DND-41 (cell line): Measurements from ENCODE around the gene CAGE1.
"Not testable (repeated sequence)": the region's sequence is repeated elsewhere in the genome, so short reads cannot be mapped to it uniquely, and the experiment has no call there.

Experiments
- ATAC-seq: fragments of 200-7000 bp; cut with Tn5 transposase; 3 replicates; pipeline ENCODE4 v1.9.1; 2021; ENCODE audit warnings: low read depth; ENCODE audit not compliant: insufficient read depth
- DNase-seq: peaks from one replicate; pipeline ENCODE4 v3.0.0-alpha.2; 2020
- H2AFZ ChIP-seq: 2 replicates; pipeline ENCODE4 v1.6.0; 2012; ENCODE audit warnings: low read depth, low read length
- H3K27ac ChIP-seq: 2 replicates; pipeline ENCODE4 v1.5.1; 2012; ENCODE audit warnings: low read length, inconsistent platforms
- H3K27me3 ChIP-seq: fragments of 200-600 bp; sonication (generic); 2 replicates; pipeline ENCODE4 v1.6.0; 2012; ENCODE audit warnings: low read length, mild to moderate bottlenecking, inconsistent platforms; ENCODE audit not compliant: insufficient read depth, poor library complexity
- H3K36me3 ChIP-seq: 2 replicates; pipeline ENCODE4 v1.5.1; 2012; ENCODE audit warnings: low read length, inconsistent platforms; ENCODE audit not compliant: insufficient read depth
- H3K4me1 ChIP-seq: 2 replicates; pipeline ENCODE4 v1.5.1; 2012; ENCODE audit warnings: mild to moderate bottlenecking, low read length; ENCODE audit not compliant: insufficient read depth
- H3K4me2 ChIP-seq: 2 replicates; pipeline ENCODE4 v1.6.0; 2012; ENCODE audit warnings: mild to moderate bottlenecking, moderate library complexity, low read length, inconsistent platforms; ENCODE audit not compliant: insufficient read depth
- H3K4me3 ChIP-seq, 2 experiments: fragments of 200-600 bp in 1 of 2; shearing (Covaris generic) in 1 of 2; 2 replicates each; pipeline ENCODE4 v1.5.1; 2012 to 2016; ENCODE audit warnings: inconsistent platforms in 2 of 2, low read length in 2 of 2, mild to moderate bottlenecking in 2 of 2, low read depth in 1 of 2, moderate library complexity in 1 of 2
- H3K79me2 ChIP-seq: 2 replicates; pipeline ENCODE4 v1.6.0; 2012; ENCODE audit warnings: low read length, inconsistent platforms; ENCODE audit not compliant: insufficient read depth
- H3K9ac ChIP-seq: 2 replicates; pipeline ENCODE4 v1.6.0; 2012; ENCODE audit warnings: low read depth, mild to moderate bottlenecking, inconsistent platforms, low read length, moderate library complexity
- H3K9me3 ChIP-seq: 2 replicates; pipeline ENCODE4 v1.5.1; 2012; ENCODE audit warnings: low read length, moderate library complexity, mild to moderate bottlenecking, inconsistent platforms; ENCODE audit not compliant: insufficient read depth, severe bottlenecking
- H4K20me1 ChIP-seq: 2 replicates; pipeline ENCODE4 v1.6.0; 2012; ENCODE audit warnings: low read length; ENCODE audit not compliant: insufficient read depth
- CTCF ChIP-seq: IDR thresholded peaks from 2 replicates; pipeline ENCODE4 v1.5.1; 2012; ENCODE audit warnings: borderline replicate concordance, low read length, moderate library complexity, mild to moderate bottlenecking; ENCODE audit not compliant: poor library complexity, severe bottlenecking; ENCODE audit errors: extremely low read depth
- EZH2 ChIP-seq: IDR thresholded peaks from 3 replicates; pipeline ENCODE4 v1.6.1; 2012; ENCODE audit warnings: borderline replicate concordance, low read depth, mild to moderate bottlenecking, moderate library complexity, low read length, inconsistent platforms; ENCODE audit not compliant: severe bottlenecking

CAGE1 gene

GRCh38 chr6:7319406-7319805 is 70.1 kb downstream of the CAGE1 start:
- H3K36me3 ChIP-seq, H3K4me2 ChIP-seq, DNase-seq, H3K9ac ChIP-seq, H3K27me3 ChIP-seq, H2AFZ ChIP-seq, H3K4me3 ChIP-seq, H3K79me2 ChIP-seq, ATAC-seq, H3K4me1 ChIP-seq, H3K27ac ChIP-seq, H4K20me1 ChIP-seq, H3K9me3 ChIP-seq: not testable (repeated sequence)

- no peak for DNase-seq
- Histone ChIP-seq H3K9ac (no peak overlapping the region), H3K4me3 (no peak overlapping the region), H4K20me1 (0 out of 2 replicates have a peak, but pooled peaks cover 1% of the 10 kb centered on the region), H2AFZ (no peak overlapping the region), H3K9me3 (no peaks in the 10 kb centered on the region), H3K36me3 (no peaks in the 10 kb centered on the region; the same call in 1 of the 2 replicates), H3K27me3 (no peaks in the 10 kb centered on the region), H3K27ac (no peak overlapping the region), H3K4me1 (peaks cover 8% of the 10 kb centered on the region), H3K79me2 (peaks cover 9% of the 10 kb centered on the region), H3K4me2 (no peak overlapping the region)
- ATAC-seq: no peak
- TF ChIP-seq EZH2 (no peak), CTCF (no peak)
These were observed 72.0 kb downstream of the CAGE1 start for GRCh38 chr6:7317538-7317937.

GRCh38 chr6:7316658-7317533 is 72.6 kb downstream of the CAGE1 start:
- Histone ChIP-seq H3K9ac (no peak overlapping the region), H3K9me3 (no peaks in the 10 kb centered on the region), H4K20me1 (peaks cover 7% of the 10 kb centered on the region), H3K27ac (no peak overlapping the region), H3K4me1 (peaks cover 9% of the 10 kb centered on the region), H3K79me2 (peaks cover 15% of the 10 kb centered on the region), H3K4me3 (no peak overlapping the region), H3K4me2 (no peak overlapping the region), H3K36me3 (no peaks in the 10 kb centered on the region; the same call in 1 of the 2 replicates), H3K27me3 (no peaks in the 10 kb centered on the region), H2AFZ (0 out of 2 replicates have a peak overlapping the region, but pooled peaks have one; percentile 11)
- TF ChIP-seq CTCF (no peak), EZH2 (no peak)
- no peak for ATAC-seq
- no peak for DNase-seq

GRCh38 chr6:7315948-7316365 is 73.6 kb downstream of the CAGE1 start:
- no peak overlapping the region for H2AFZ ChIP-seq
- H3K4me2 ChIP-seq: no peak overlapping the region
- H3K79me2 ChIP-seq: peaks cover 25% of the 10 kb centered on the region
- H3K36me3 ChIP-seq: peaks cover 3% of the 10 kb centered on the region; the same call in 1 of the 2 replicates
- H3K4me1 ChIP-seq: peaks cover 18% of the 10 kb centered on the region
- H3K9me3 ChIP-seq: no peaks in the 10 kb centered on the region
- no peak overlapping the region for H3K9ac ChIP-seq
- H3K4me3 ChIP-seq: no peak overlapping the region
- ATAC-seq: no peak
- H4K20me1 ChIP-seq: peaks cover 13% of the 10 kb centered on the region
- no peak for DNase-seq
- no peaks in the 10 kb centered on the region for H3K27me3 ChIP-seq
- H3K27ac ChIP-seq: no peak overlapping the region
- TF ChIP-seq EZH2 (no peak), CTCF (no peak)

GRCh38 chr6:7315087-7315947 is 74.2 kb downstream of the CAGE1 start:
- H3K27ac ChIP-seq, ATAC-seq, H3K27me3 ChIP-seq, H3K4me3 ChIP-seq, H3K9ac ChIP-seq, H2AFZ ChIP-seq, H3K36me3 ChIP-seq, H3K4me2 ChIP-seq, H3K9me3 ChIP-seq: not testable (repeated sequence)
- H4K20me1 ChIP-seq: peaks cover 16% of the 10 kb centered on the region
- H3K4me1 ChIP-seq: peaks cover 25% of the 10 kb centered on the region
- H3K79me2 ChIP-seq: peaks cover 31% of the 10 kb centered on the region
- DNase-seq: peak; percentile 13
